GM18951 (cell line): ENCODE results near the gene NHP2.

Source experiments
- POLR2A ChIP-seq: IDR thresholded peaks from 4 replicates; pipeline ENCODE4 v1.6.1; 2011; ENCODE audit warnings: mild to moderate bottlenecking; ENCODE audit not compliant: insufficient read length, insufficient read depth; ENCODE audit errors: extremely low read depth
- in situ Hi-C: fragments of 300-500 bp; cut with MboI; formaldehyde crosslinking; loops from one replicate; pipeline ENCODE4 v1.12.0; 2022; ENCODE audit warnings: low sequenced_read_pairs, mixed read lengths, inconsistent platforms; ENCODE audit not compliant: unreplicated experiment

Gene NHP2

GRCh38 chr5:178191661-178192060, 38.0 kb upstream of the NHP2 start:
- no peak for TF ChIP-seq POLR2A
- in situ Hi-C loops = no loop called here

- no peak for TF ChIP-seq POLR2A
- in situ Hi-C loops = no loop called here
These were observed 35.7 kb upstream of the NHP2 start for GRCh38 chr5:178189433-178189832.

GRCh38 chr5:178187014-178187413, 33.3 kb upstream of the NHP2 start, which contains the start of gene GMCL2:
GMCL2 (minus strand) TSS chr5:178187371; CDS start chr5:178187299, 72 bp downstream.
- in situ Hi-C loops = no loop called here
- TF ChIP-seq POLR2A = no peak

- in situ Hi-C loops = no loop called here
These were observed 32.7 kb upstream of the NHP2 start for GRCh38 chr5:178186427-178186826.

GRCh38 chr5:178182158-178182876, 28.6 kb upstream of the NHP2 start:
- in situ Hi-C loops = no loop called here
- TF ChIP-seq POLR2A = no peak

More at GRCh38 chr5:178186427-178186826, 32.7 kb upstream of the NHP2 start:
- TF ChIP-seq POLR2A = no peak

GRCh38 chr5:178180141-178180863, 26.6 kb upstream of the NHP2 start:
- no peak for TF ChIP-seq POLR2A
- in situ Hi-C loops = no loop called here

GRCh38 chr5:178177569-178177968, 23.9 kb upstream of the NHP2 start:
- in situ Hi-C loops = no loop called here

GRCh38 chr5:178176791-178177190, 23.1 kb upstream of the NHP2 start:
- in situ Hi-C loops = no loop called here
- TF ChIP-seq POLR2A = no peak

More at GRCh38 chr5:178177569-178177968, 23.9 kb upstream of the NHP2 start:
- no peak for TF ChIP-seq POLR2A

- in situ Hi-C loops = no loop called here
- TF ChIP-seq POLR2A = no peak
These were observed 20.8 kb upstream of the NHP2 start for GRCh38 chr5:178174456-178174855.

- in situ Hi-C loops = no loop called here
- TF ChIP-seq POLR2A = no peak
These were observed 16.8 kb upstream of the NHP2 start for GRCh38 chr5:178170455-178170854.

- TF ChIP-seq POLR2A = no peak
- in situ Hi-C loops = no loop called here
These were observed 11.9 kb upstream of the NHP2 start for GRCh38 chr5:178165581-178165980.

- in situ Hi-C loops = no loop called here
- TF ChIP-seq POLR2A = no peak
These were observed 10.4 kb upstream of the NHP2 start for GRCh38 chr5:178163772-178164735.

GRCh38 chr5:178162481-178162880, 8.8 kb upstream of the NHP2 start:
- TF ChIP-seq POLR2A = no peak
- in situ Hi-C loops = no loop called here

- no peak for TF ChIP-seq POLR2A
- in situ Hi-C loops = no loop called here
These were observed 6.5 kb upstream of the NHP2 start for GRCh38 chr5:178160176-178160575.
